Endodermal cell (in vitro differentiated cells): Measurements from ENCODE around the gene SFT2D1. TPM values are rescaled to one million over a fixed set of nuclear protein-coding genes. Genes with fewer than 3 reads are reported as not detected.

Experiments used
- DNase-seq: peaks from one replicate; pipeline ENCODE4 v3.0.0-alpha.2; 2017
- H3K27ac ChIP-seq: 2 replicates; pipeline ENCODE4 v1.5.1; 2013; ENCODE audit warnings: mild to moderate bottlenecking, low read depth, low read length, moderate library complexity
- H3K27me3 ChIP-seq: 2 replicates; pipeline ENCODE4 v1.6.1; 2013; ENCODE audit warnings: mild to moderate bottlenecking, low read length, moderate library complexity; ENCODE audit not compliant: insufficient read depth, control insufficient read depth, poor library complexity, severe bottlenecking
- H3K36me3 ChIP-seq: 2 replicates; pipeline ENCODE4 v1.7.0; 2013; ENCODE audit warnings: mild to moderate bottlenecking, low read length, moderate library complexity; ENCODE audit not compliant: control insufficient read depth, insufficient read depth
- H3K4me1 ChIP-seq: one replicate; pipeline ENCODE4 v1.7.0; 2013; ENCODE audit warnings: low read length; ENCODE audit not compliant: control insufficient read depth, insufficient read depth
- H3K4me3 ChIP-seq: 2 replicates; pipeline ENCODE4 v1.5.1; 2013; ENCODE audit warnings: mild to moderate bottlenecking, low read length, moderate library complexity
- H3K9ac ChIP-seq: 2 replicates; pipeline ENCODE4 v1.6.1; 2013; ENCODE audit warnings: mild to moderate bottlenecking, low read length, moderate library complexity; ENCODE audit not compliant: poor library complexity, severe bottlenecking; ENCODE audit errors: extremely low read depth
- H3K9me3 ChIP-seq: 2 replicates; pipeline ENCODE4 v1.6.1; 2013; ENCODE audit warnings: mild to moderate bottlenecking, low read length, moderate library complexity; ENCODE audit not compliant: control insufficient read depth
- H3K27ac Mint-ChIP-seq: 2 replicates; pipeline ENCODE4 v1.8.0; 2020; ENCODE audit warnings: mixed read lengths
- H3K27me3 Mint-ChIP-seq: 2 replicates; pipeline ENCODE4 v1.8.0; 2021; ENCODE audit warnings: mild to moderate bottlenecking, mixed read lengths; ENCODE audit not compliant: insufficient read depth
- H3K36me3 Mint-ChIP-seq: 2 replicates; pipeline ENCODE4 v1.8.0; 2020; ENCODE audit warnings: low read depth, mixed read lengths
- H3K4me1 Mint-ChIP-seq: 2 replicates; pipeline ENCODE4 v1.8.0; 2020; ENCODE audit warnings: mixed read lengths
- H3K4me3 Mint-ChIP-seq: 2 replicates; pipeline ENCODE4 v1.8.0; 2020; ENCODE audit warnings: mild to moderate bottlenecking, moderate library complexity, mixed read lengths
- H3K9me3 Mint-ChIP-seq: 2 replicates; pipeline ENCODE4 v1.8.0; 2020; ENCODE audit warnings: mild to moderate bottlenecking, mixed read lengths
- CTCF ChIP-seq: fragments of 200-600 bp; sonication (generic); conservative IDR thresholded peaks from 2 replicates; pipeline ENCODE4 v1.5.0; 2021; ENCODE audit warnings: antibody characterized with exemption, mild to moderate bottlenecking
- WGBS, 2 experiments: methylation state at CpG; one replicate each; pipeline versions ENCODE4 v1.1.5 to v1.1.7; 2013; ENCODE audit warnings: missing lambda C conversion rate in 2 of 2, mixed read lengths in 1 of 2; ENCODE audit not compliant: insufficient coverage in 1 of 2, insufficient read length in 1 of 2; 5-methylcytosine and 5-hydroxymethylcytosine counted together
- total RNA-seq, 2 donors: library from RNA; stranded (reverse); fragmentation: NEBNext Ultra II Directional in 1 of 2; extraction: Animal tissue kit (Norgen Biotek cat#: 25700) in 1 of 2; gene quantifications; 2 replicates in 1 of 2; 3 replicates in 1 of 2; pipeline ENCODE4 v1.2.1, GENCODE V29; 2021

SFT2D1 gene
- total RNA-seq, 2 donors from 2014 or later = 42.4 to 53.9 TPM

GRCh38 chr6:166277018-166277417 lies 65.3 kb downstream of the SFT2D1 start:
- H3K27me3 Mint-ChIP-seq = peaks cover 30% of the 10 kb centered on the region
- DNase-seq = no peak
- no peak overlapping the region for H3K27ac Mint-ChIP-seq
- H3K4me1 Mint-ChIP-seq = no peaks in the 10 kb centered on the region
- H3K4me3 Mint-ChIP-seq = no peak overlapping the region
- H3K36me3 Mint-ChIP-seq = no peaks in the 10 kb centered on the region
- Histone ChIP-seq H3K27me3 (no peaks in the 10 kb centered on the region), H3K27ac (no peak overlapping the region), H3K9me3 (no peaks in the 10 kb centered on the region), H3K36me3 (no peaks in the 10 kb centered on the region), H3K4me1 (no peaks in the 10 kb centered on the region), H3K4me3 (no peak overlapping the region), H3K9ac (no peak overlapping the region)
- no peak for TF ChIP-seq CTCF
- H3K9me3 Mint-ChIP-seq = no peaks in the 10 kb centered on the region
- 83 to 84% methylated on average over 6 to 11 of the region's 11 CpGs for WGBS, 2 experiments

- Histone ChIP-seq H3K9me3 (no peaks in the 10 kb centered on the region), H3K36me3 (no peaks in the 10 kb centered on the region), H3K9ac (no peak overlapping the region), H3K27ac (no peak overlapping the region), H3K4me3 (no peak overlapping the region), H3K4me1 (no peaks in the 10 kb centered on the region), H3K27me3 (no peaks in the 10 kb centered on the region)
- WGBS, 2 experiments = 10 to 27% methylated on average over 5 to 21 of the region's 21 CpGs
- Mint-ChIP-seq H3K27ac (no peak overlapping the region), H3K4me1 (no peaks in the 10 kb centered on the region), H3K27me3 (peaks cover 37% of the 10 kb centered on the region), H3K4me3 (no peak overlapping the region), H3K36me3 (no peaks in the 10 kb centered on the region), H3K9me3 (no peaks in the 10 kb centered on the region)
- TF ChIP-seq CTCF = peak; percentile 99
- DNase-seq = peak; percentile 94
These were observed 66.6 kb downstream of the SFT2D1 start for GRCh38 chr6:166275714-166276166.

GRCh38 chr6:166274739-166275370 lies 67.5 kb downstream of the SFT2D1 start:
- Histone ChIP-seq H3K4me3 (no peak overlapping the region), H3K36me3 (no peaks in the 10 kb centered on the region), H3K4me1 (no peaks in the 10 kb centered on the region), H3K27me3 (no peaks in the 10 kb centered on the region), H3K9ac (no peak overlapping the region), H3K9me3 (no peaks in the 10 kb centered on the region), H3K27ac (no peak overlapping the region)
- TF ChIP-seq CTCF = no peak
- WGBS, 2 experiments = 89 to 100% methylated on average over 1 to 13 of the region's 13 CpGs
- Mint-ChIP-seq H3K4me3 (no peak overlapping the region), H3K27me3 (peaks cover 43% of the 10 kb centered on the region), H3K9me3 (no peaks in the 10 kb centered on the region), H3K4me1 (no peaks in the 10 kb centered on the region), H3K36me3 (no peaks in the 10 kb centered on the region), H3K27ac (no peak overlapping the region)
- DNase-seq = no peak
